ENCODE measurements around the gene AK5.
"Not testable (repeated sequence)": the region's sequence is repeated elsewhere in the genome, so short reads cannot be mapped to it uniquely, and the experiment has no call there.

AK5 gene

DNA sequence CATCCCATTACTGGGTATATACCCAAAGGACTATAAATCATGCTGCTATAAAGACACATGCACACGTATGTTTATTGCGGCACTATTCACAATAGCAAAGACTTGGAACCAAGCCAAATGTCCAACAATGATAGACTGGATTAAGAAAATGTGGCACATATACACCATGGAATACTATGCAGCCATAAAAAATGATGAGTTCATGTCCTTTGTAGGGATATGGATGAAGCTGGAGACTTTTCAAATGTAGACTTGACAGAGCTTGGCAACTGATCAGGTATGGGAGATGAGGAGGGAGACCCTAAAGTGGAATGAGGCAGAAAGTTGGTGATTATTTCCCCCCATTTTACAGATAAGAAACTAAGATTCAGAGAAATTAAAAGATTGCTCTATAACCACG, 230.8 kb downstream of the AK5 start:
- DNase-seq: not testable (repeated sequence)

DNA sequence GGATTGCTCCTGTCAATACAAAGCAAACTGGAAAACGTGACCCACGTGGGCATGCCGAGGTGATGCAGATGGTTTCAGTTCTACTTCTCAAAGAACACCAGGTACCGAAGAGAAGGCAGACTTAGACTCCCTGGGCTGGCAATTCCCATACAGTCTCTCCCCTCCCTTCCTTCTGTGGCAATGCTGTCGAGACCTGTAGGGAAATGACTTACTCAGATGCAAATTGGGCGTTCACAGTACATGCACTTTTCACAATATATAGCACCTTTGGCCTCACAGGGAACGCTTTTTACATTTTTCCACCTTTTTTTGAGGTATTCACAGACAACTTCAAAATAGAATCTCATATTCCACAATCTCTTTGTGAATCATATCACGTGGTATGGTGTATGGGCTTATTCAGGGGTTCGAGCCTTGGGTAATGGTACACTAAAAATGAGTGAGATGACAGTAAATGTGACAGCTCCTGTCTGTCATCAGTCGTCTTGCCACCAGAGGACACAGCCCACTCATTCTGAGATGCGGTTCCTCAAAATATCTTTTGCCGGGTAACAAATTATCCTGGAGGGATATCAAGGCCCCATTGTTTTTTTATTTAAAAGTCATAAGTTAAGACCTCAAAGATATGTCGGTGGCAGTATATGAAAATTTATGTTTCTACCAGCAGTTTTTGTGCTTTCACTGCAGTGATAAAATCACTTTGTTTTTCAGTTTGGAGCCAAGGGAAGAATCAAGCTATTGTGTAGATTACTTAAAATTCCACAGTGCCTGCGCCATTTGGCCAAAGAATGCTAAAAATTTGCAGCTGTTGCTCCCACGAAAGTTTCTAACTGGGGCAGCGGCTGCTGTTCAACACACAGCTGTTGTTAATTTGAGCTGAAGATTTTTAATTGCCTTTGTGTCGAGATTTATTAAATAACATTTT, 232.3 kb downstream of the AK5 start:
- DNase-seq: no peak

DNA sequence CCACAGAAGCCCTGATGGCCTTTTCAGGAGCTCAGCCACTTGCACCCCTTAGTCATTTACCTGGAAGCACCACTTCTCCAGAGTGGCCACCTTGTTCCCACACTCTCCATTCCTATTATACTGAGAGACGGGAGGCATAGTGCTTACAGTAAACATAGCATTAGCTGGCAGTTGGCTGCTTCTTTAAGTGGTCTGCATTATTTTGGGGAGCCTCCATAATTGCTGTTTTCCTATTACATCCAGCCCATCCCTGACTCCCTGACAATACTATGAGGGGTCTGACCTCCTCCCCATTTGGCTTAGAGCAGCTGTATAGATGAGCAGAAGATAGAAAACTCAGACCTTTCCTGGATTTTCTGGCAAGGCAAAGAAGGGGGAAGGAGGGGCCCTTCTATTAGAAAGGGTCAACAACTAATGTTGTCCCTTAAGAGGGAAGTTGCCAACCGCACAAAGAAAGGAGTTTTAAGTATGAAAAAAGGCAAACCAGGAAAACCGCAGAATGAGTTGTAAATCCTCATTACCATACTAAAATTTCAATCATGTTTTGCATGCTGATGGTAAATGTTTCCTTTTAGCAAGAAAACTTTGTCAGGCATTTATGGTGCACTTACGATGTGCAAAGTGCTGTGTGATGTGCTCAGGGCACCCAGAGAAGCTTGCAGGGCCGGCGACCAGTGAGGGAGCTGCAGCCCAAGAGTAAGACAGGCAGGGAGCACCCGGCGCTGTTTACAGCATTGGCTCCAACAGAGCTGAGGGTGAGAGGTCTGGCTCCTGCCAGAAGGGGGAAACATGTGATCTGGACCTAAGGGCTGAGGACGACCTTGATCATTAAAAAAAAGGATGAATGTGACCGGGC, 233.3 kb downstream of the AK5 start:
- no peak for DNase-seq

- DNase-seq: no peak
Measured at GRCh38 chr1:77516106-77516505, 234.3 kb downstream of the AK5 start.

GRCh38 chr1:77524038-77524437, 242.2 kb downstream of the AK5 start:
- no peak for DNase-seq

DNA sequence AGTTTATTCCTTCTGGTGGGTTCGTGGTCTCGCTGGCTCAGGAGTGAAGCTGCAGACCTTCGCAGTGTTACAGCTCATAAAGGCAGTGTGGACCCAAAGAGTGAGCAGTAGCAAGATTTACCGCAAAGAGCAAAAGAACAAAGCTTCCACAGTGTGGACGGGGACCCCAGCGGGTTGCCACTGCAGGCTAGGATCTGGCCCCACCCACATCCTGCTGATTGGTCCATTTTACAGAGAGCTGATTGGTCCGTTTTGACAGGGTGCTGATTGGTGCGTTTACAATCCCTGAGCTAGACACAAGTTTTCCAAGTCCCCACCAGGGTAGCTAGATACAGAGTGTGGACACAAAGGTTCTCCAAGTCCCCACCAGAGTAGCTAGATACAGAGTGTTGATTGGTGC, 249.3 kb downstream of the AK5 start:
- not testable (repeated sequence) for DNase-seq

DNA sequence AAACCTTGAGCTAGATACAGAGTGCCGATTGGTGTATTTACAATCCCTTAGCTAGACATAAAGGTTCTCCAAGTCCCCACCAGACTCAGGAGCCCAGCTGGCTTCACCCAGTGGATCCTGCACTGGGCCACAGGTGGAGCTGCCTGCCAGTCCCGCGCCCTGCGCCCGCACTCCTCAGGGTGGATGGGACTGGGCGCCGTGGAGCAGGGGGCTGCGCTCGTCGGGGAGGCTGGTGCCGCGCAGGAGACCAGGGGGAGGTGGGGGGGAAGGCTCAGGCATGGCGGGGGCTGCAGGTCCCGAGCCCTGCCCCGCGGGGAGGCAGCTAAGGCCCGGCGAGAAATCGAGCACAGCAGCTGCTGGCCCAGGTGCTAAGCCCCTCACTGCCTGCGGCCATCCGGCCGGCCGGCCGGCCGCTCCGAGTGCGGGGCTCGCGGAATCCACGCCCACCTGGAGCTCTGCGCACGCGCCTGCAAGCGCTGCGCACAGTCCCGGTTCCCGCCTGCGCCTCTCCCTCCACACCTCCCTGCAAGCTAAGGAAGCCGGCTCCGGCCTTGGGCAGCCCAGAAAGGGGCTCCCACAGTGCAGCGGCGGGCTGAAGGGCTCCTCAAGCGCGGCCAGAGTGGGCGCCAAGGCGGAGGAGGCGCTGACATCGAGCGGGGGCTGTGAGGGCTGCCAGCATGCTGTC, 249.9 kb downstream of the AK5 start:
- DNase-seq: not testable (repeated sequence)

- DNase-seq: no peak
Measured at GRCh38 chr1:77532641-77533040, 250.8 kb downstream of the AK5 start.

GRCh38 chr1:77533660-77534305, 252.0 kb downstream of the AK5 start:
- peak; percentile 64 for DNase-seq

GRCh38 chr1:77534456-77534855, 252.6 kb downstream of the AK5 start:
- DNase-seq: no peak

- DNase-seq: no peak
Measured at GRCh38 chr1:77536813-77537212, 255.0 kb downstream of the AK5 start.

DNA sequence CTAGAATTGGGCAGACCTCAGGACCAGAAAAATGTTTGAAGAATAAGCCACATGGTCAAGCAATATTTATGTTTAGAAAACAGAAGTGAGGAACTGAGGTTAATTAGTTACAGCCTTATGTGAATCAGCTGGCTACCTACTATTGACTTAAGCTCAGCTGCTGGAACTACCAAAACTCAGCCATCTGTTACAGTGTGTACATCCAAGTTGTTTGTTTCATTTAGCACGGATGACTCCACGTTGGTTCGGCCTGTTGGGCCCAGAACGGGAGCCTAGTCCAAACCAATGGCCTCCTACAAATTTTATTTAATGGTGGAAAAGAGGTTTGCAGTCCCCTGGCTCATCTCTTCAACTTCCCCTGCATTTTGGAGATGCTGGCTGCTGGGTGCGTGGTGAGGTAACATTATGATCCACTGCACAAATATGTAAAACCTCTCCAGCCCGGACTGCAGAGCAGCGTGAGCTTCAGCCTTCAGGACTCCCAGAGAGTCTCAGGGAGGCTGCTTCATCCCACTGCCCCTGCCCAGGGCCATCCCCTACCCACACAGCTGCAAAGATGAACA, 257.2 kb downstream of the AK5 start:
- no peak for DNase-seq

GRCh38 chr1:77539519-77540142, 257.8 kb downstream of the AK5 start:
- no peak for DNase-seq

DNA sequence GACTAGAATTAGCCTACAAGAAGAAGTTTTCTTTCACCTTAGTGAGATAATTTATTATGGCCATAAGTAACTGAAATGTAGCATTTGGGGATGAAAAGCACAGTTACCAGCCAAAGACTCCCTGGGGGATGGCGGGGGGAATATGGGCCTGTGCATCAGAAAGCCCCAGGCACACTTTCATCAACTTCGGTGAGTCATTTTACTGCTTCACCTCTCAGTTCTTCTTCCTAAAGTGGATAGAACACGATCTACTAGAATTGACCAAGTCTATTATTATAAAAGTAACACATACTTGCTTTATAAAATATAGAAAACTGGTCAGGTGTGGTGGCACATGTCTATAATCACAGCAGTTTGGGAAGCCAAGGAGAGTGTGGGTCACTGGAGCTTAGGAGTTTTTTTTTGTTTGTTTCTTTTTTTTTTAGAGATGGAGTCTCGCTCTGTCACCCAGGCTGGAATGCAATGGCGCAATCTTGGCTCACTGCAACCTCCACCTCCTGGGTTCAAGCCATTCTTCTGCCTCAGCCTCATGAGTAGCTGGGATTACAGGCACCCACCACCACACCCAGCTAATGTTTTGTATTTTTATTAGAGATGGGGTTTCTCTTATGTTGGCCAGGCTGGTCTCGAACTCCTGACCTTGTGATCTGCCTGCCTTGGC, 258.8 kb downstream of the AK5 start:
- DNase-seq: no peak

DNA sequence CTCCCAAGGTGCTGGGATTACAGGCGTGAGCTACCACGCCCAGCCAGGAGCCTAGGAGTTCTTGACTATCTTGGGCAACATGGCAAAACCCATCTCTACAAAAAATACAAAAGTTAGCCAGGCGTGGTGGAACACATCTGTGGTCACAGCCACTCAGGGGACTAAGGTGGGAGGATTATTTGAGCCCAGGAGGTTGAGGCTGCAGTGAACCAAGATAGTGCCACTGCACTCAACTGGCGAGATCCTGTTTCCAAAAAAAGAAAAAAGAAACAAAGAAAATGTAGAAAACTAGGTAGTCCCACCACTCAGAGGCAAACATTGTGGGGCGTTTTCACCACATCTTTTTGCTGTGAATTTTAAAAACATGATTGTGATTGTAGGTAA, 259.3 kb downstream of the AK5 start:
- no peak for DNase-seq

DNA sequence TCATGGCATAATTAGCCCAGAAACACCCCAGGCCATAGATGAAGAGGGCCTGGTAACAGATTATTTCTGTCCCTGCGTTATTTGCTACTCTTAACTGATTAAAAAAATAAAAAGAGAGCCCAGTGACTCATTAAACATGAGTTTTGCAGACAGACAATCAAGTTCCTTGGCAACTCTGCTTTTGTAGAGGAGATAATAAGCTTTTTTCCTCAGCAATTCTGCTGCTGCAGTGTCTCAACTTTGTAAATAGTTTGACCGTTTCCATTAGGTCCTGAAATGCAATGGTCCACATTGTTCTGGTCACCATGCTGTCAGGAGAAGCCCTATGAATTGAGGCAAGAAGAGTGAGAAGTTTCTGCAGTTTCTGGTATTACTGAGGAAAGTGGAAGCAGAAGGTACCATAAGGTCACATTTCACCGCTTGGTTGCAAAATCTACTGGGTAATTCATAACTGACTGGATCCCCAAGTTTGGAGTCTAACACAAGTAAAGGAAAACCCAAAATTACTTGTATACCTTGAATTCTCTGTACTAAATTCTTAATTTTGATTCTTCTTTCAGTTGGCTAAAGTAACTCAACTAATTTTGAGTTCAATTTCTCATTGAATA, 261.1 kb downstream of the AK5 start:
- DNase-seq: no peak

DNA sequence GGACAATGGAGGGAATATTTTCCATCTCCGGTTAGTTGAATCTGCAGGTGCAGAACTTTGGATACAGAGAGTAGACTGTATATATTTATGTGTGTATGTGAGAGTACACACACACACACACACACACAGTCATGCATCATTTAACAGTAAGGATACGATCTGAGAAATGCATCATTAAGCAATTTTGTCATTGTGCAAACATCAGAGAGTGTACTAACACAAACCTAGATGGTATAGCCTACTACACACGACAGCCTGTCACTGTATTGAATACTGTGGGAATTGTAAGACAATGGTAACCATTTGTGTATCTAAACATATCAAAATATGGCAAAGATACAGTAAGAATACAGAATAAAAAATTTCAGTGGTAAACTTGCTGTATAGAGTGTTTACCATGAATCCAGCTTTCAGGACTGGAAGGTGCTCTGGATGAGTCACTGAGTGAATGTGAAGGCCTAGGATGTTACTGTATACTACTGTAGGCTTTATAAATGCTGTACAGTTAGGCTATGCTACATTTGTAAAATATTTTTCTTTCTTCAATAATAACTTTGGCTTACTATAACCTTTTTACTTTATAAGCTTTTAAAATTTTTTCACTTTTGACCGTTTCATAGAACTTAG, 262.1 kb downstream of the AK5 start:
- no peak for DNase-seq

DNA sequence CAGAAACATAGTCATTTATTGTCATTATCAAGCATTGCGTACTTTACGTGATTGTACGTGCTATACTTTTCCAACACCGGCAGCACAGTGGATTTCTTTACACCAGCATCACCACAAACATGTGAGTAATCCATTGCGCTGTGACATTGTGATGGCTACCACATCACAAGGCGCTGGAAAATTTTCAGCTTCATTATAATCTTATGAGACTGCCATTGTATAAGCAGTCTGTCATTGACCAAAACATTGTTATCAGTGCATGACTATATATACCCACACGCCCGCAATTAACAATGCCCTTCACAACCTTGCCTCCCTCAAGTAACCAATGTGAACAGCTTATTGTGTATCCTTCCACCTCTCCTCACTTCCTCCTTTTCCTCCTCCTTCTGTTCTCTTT, 263.0 kb downstream of the AK5 start:
- DNase-seq: no peak

- no peak for DNase-seq
Measured at GRCh38 chr1:77545970-77546369, 264.2 kb downstream of the AK5 start.

GRCh38 chr1:77546890-77547289, 265.1 kb downstream of the AK5 start:
- DNase-seq: no peak

GRCh38 chr1:77548285-77548684, 266.5 kb downstream of the AK5 start:
- no peak for DNase-seq

All from activated CD4-positive, alpha-beta T cell treated with anti-CD3 and anti-CD28 coated beads, Interleukin-2, Interleukin-6, amounts not matched to agents 100 ng/mL and 50 ng/mL, durations not matched to agents 16 hours and 8 hours (primary cell).